Muscle layer of colon (tissue), 2 donors: Measurements from ENCODE around the gene MAPK12.

Source experiments
- H3K27ac ChIP-seq: one replicate; pipeline ENCODE4 v1.7.0; 2013; ENCODE audit warnings: low read depth, mild to moderate bottlenecking, low read length, moderate library complexity
- H3K27me3 ChIP-seq, 2 donors: one replicate each; pipeline ENCODE4 v1.7.0; 2013; ENCODE audit warnings: low read length in 2 of 2, mild to moderate bottlenecking in 2 of 2; ENCODE audit not compliant: insufficient read depth in 2 of 2, control insufficient read depth in 1 of 2
- H3K36me3 ChIP-seq: one replicate; pipeline ENCODE4 v1.7.0; 2013; ENCODE audit warnings: mild to moderate bottlenecking, low read length; ENCODE audit not compliant: insufficient read depth
- H3K4me1 ChIP-seq: one replicate; pipeline ENCODE4 v1.7.0; 2013; ENCODE audit warnings: mild to moderate bottlenecking, low read length; ENCODE audit not compliant: insufficient read depth
- H3K4me3 ChIP-seq, 2 donors: one replicate each; pipeline ENCODE4 v1.7.0; 2013; ENCODE audit warnings: low read length in 2 of 2, low read depth in 1 of 2, mild to moderate bottlenecking in 1 of 2, moderate library complexity in 1 of 2
- H3K9ac ChIP-seq: one replicate; pipeline ENCODE4 v1.7.0; 2013; ENCODE audit warnings: low read length
- H3K9me3 ChIP-seq: one replicate; pipeline ENCODE4 v1.7.0; 2013; ENCODE audit warnings: mild to moderate bottlenecking, low read length
- donor health status: abdominal sarcoma.
- donor health status: Adenocarcinoma of cecum.

MAPK12 gene

GRCh38 chr22:50298266-50298637 lies 36.8 kb upstream of the MAPK12 start:
- no peak overlapping the region for H3K27ac ChIP-seq

GRCh38 chr22:50297510-50298265 lies 36.2 kb upstream of the MAPK12 start:
- Histone ChIP-seq H3K9me3 (no peaks in the 10 kb centered on the region), H3K4me3 (no peak overlapping the region), H3K36me3 (no peaks in the 10 kb centered on the region), H3K9ac (no peak overlapping the region), H3K27ac (no peak overlapping the region), H3K4me1 (peaks cover 65% of the 10 kb centered on the region), H3K27me3 (no peaks in the 10 kb centered on the region)

More at GRCh38 chr22:50298266-50298637, 36.8 kb upstream of the MAPK12 start:
- H3K4me1 ChIP-seq = peaks cover 66% of the 10 kb centered on the region
- H3K9me3 ChIP-seq = no peaks in the 10 kb centered on the region
- no peak overlapping the region for H3K9ac ChIP-seq
- no peak overlapping the region for H3K4me3 ChIP-seq
- no peaks in the 10 kb centered on the region for H3K27me3 ChIP-seq
- no peaks in the 10 kb centered on the region for H3K36me3 ChIP-seq

- H3K4me1 ChIP-seq = peaks cover 62% of the 10 kb centered on the region
- H3K9me3 ChIP-seq = no peaks in the 10 kb centered on the region
- H3K36me3 ChIP-seq = peaks cover under 1% of the 10 kb centered on the region
- H3K4me3 ChIP-seq = no peak overlapping the region
- H3K27me3 ChIP-seq = no peaks in the 10 kb centered on the region
- H3K9ac ChIP-seq = no peak overlapping the region
- H3K27ac ChIP-seq = no peak overlapping the region
These were observed 35.4 kb upstream of the MAPK12 start for GRCh38 chr22:50296658-50297490.

- H3K27ac ChIP-seq = peak overlapping the region; percentile 68
- H3K27me3 ChIP-seq = no peaks in the 10 kb centered on the region
- peaks cover 15% of the 10 kb centered on the region for H3K36me3 ChIP-seq
- no peak overlapping the region for H3K9ac ChIP-seq
- H3K4me1 ChIP-seq = peaks cover 48% of the 10 kb centered on the region
- H3K9me3 ChIP-seq = no peaks in the 10 kb centered on the region
- no peak overlapping the region for H3K4me3 ChIP-seq
These were observed 32.8 kb upstream of the MAPK12 start for GRCh38 chr22:50294319-50294656.

GRCh38 chr22:50293441-50294318 lies 32.2 kb upstream of the MAPK12 start:
- Histone ChIP-seq H3K27me3 (no peaks in the 10 kb centered on the region), H3K36me3 (peaks cover 21% of the 10 kb centered on the region), H3K9ac (no peak overlapping the region), H3K9me3 (no peaks in the 10 kb centered on the region), H3K4me3 (peak overlapping the region in 1 of 2 donors; percentile 18), H3K27ac (peak overlapping the region; percentile 68), H3K4me1 (peaks cover 44% of the 10 kb centered on the region)

GRCh38 chr22:50292643-50293440 lies 31.4 kb upstream of the MAPK12 start:
- H3K4me1 ChIP-seq = peaks cover 43% of the 10 kb centered on the region
- peak overlapping the region; percentile 68 for H3K27ac ChIP-seq
- H3K4me3 ChIP-seq = peak overlapping the region; percentile 18 to 24
- H3K9me3 ChIP-seq = no peaks in the 10 kb centered on the region
- H3K9ac ChIP-seq = no peak overlapping the region
- no peaks in the 10 kb centered on the region for H3K27me3 ChIP-seq
- H3K36me3 ChIP-seq = peaks cover 29% of the 10 kb centered on the region

- Histone ChIP-seq H3K27me3 (no peaks in the 10 kb centered on the region), H3K27ac (no peak overlapping the region), H3K4me3 (no peak overlapping the region), H3K4me1 (peaks cover 25% of the 10 kb centered on the region), H3K9me3 (no peaks in the 10 kb centered on the region), H3K36me3 (peaks cover 49% of the 10 kb centered on the region), H3K9ac (no peak overlapping the region)
These were observed 28.6 kb upstream of the MAPK12 start for GRCh38 chr22:50289942-50290630.

GRCh38 chr22:50289151-50289941 lies 27.9 kb upstream of the MAPK12 start:
- H3K4me3 ChIP-seq = no peak overlapping the region
- H3K9ac ChIP-seq = no peak overlapping the region
- H3K27me3 ChIP-seq = no peaks in the 10 kb centered on the region
- peaks cover 19% of the 10 kb centered on the region for H3K4me1 ChIP-seq
- no peaks in the 10 kb centered on the region for H3K9me3 ChIP-seq
- peaks cover 51% of the 10 kb centered on the region for H3K36me3 ChIP-seq
- H3K27ac ChIP-seq = no peak overlapping the region

- Histone ChIP-seq H3K9me3 (no peaks in the 10 kb centered on the region), H3K9ac (no peak overlapping the region), H3K27ac (no peak overlapping the region), H3K36me3 (peaks cover 54% of the 10 kb centered on the region), H3K4me3 (no peak overlapping the region), H3K4me1 (peaks cover 6% of the 10 kb centered on the region), H3K27me3 (no peaks in the 10 kb centered on the region)
These were observed 26.2 kb upstream of the MAPK12 start for GRCh38 chr22:50287731-50288130.
